NCI-H2081 treated with DMSO at 0.1 percent for 48 hours (cell line): ENCODE results near the gene POLN.

Experiments used
- DNase-seq: peaks from one replicate; lab custom pipeline; 2025; lab: John Stamatoyannopoulos, UW

Gene POLN

GRCh38 chr4:2058264-2059045, 183.5 kb downstream of the POLN start:
- DNase-seq, result no peak

- DNase-seq, result no peak
Measured at GRCh38 chr4:2057382-2058065, 184.4 kb downstream of the POLN start.

- no peak for DNase-seq
Measured at GRCh38 chr4:2054217-2054616, 187.7 kb downstream of the POLN start.

- DNase-seq, result no peak
Measured at GRCh38 chr4:2051086-2051485, 190.8 kb downstream of the POLN start.

- no peak for DNase-seq
Measured at GRCh38 chr4:2049811-2050210, 192.1 kb downstream of the POLN start.

DNA sequence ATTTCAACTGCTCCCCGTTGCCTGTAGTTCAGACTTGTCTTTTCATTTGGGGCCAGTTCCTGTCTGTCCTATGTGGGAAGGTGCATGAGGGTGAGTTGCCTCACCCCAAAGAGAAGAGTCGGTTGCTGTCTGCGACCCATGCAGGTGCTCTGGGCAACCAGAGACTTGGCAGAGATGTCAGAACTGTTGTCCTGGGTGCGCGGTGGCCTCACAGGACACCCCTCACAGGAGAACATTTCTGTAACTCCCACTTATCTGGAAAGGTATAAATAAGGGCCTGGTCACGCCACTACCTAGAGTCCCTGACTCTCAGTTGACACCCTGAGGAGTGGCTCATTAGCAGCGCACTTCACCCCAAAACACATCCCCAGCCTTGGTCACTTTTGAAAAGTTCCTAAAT, 192.5 kb downstream of the POLN start:
- DNase-seq, result no peak

GRCh38 chr4:2048831-2049230, 193.1 kb downstream of the POLN start:
- DNase-seq, result no peak

DNA sequence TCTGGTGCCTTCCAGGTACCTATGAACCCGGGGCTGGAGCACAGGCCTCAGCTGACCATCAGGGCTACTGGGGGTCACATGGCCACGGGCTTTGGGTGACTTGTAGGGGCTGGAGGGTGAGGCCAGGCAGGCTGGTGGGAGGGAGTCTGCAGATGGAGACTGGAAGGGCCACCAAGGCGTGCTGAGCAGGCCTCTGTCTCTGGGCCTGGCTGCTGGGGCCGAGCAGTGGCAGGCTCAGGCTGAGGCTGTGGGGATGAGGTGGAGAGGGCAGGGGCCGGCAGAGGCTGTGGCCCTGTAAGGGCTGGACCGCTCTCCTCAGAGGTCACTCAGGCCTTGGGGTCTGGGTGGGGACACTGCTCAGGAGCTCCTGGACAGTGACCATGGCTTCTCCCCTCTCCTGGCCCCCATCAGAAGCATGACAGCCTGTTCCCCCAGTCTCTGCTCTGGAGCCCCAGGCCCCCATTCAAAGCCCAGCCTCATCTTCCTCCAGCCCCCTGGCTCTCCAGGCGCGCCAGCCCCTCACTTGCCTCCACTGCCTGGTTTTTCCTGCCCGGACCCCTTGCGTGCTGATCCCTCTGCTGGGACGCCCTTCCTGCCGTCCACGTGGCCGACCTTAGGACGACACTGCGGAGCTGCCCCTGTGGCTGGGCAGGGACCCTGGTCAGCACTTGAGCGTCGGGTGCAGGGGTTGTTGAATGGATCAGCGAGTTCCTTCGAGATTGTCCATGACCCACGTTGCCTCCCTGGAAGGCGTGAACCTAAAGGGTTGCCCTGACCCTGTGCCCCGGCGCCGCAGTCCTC, 193.9 kb downstream of the POLN start:
- DNase-seq, result no peak

DNA sequence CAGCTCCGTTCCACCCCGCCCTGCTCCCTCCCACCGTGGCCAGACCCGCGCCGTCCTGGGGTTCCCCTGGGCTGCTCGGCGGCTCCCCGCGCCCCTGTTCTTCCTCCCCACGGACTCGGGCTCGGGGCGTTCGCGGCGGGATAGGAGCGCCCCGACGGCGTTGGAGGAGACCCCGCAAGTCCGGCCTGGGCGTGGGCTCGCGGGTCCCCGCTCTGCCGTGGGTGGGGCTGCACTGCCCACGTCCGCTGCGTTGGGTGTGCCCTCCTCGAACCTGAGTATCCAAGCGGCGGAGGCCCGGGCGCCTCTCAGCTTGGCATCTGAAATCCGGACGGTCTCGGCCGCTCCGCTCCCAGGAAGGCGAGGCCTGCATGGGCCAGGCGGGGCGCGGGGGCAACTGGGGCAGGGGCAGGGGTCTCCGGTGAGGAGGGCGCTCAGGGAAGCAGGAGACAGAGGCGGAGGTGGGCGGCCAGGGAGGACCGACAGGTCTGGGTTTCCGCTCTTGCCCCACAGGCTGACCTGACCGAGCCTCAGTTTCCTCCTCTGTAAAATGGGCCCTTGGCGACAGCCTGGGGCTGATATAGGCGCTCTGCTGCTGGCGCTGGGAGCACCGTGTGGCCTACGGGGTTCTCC, 194.8 kb downstream of the POLN start:
- no peak for DNase-seq

GRCh38 chr4:2046031-2046961, 195.6 kb downstream of the POLN start:
- DNase-seq, result no peak

DNA sequence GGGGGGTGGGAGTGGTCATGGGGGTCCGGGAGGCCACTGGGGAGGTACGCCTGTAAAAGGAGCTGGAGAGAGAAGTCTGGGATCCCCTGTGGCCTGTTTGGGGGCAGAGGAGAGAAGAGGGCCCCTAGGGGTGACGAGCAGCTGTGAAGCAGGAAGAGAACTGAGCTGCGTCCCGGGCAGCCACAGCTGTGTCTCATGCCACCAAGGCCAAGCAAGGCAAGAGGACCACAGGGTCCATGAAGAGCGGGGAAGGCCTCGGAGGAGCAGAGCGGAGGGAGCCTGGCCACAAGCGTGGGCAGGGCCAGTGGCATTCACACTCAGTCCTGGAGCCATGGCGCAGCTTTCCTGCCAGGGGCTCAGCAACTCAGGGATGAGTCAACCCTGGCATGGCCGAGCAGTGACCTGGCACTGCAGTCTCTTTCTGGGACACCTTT, 196.4 kb downstream of the POLN start:
- DNase-seq, result no peak

DNA sequence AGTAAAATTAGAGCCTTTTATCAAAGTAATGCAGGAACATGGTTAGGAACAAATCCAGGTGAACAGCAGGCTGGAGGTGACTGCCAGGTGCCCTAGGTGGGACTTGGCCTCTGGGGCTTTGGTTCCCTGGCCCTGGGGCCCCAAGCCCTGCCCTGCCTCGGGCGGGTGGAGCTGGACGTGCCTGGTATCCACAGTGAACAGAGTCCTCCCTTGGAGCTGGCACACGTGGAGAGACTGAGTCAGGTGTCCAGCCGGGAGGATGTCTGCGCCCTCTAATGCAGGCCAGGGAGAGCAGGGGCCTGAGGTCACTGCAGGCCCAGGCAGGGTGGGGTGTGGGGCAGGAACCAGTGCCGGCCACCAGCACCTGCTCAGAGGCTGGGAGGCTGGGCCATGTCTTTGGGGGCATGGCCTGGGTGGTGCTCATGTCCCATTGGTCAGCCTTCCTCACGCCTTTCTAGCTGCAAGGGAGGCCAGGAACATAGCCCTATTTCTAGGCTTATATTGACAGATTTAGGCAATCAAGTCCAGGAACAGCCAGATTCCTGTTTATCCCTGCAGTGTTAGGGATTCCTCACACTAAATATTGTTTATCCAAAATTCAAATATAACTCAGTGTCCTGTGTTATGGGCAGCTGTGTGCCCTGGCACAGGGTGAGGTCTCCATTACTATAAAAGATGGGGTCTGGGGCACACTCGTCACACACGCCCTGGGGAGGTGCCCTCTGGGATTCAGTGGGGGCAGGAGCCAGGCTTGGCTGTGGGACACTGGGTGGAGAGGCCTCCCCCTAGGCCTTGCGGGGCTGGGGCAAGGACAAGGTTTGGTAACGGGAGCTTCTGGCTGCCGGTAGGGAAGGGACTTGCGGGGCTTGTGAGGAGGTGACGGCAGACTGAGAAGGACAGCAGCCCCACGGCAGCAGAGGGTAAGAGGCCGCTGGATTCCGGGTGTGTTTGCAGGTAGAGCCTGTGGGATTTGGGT, 197.1 kb downstream of the POLN start:
- no peak for DNase-seq

GRCh38 chr4:2044119-2044485, 197.8 kb downstream of the POLN start:
- no peak for DNase-seq

GRCh38 chr4:2043396-2044118, 198.4 kb downstream of the POLN start:
- DNase-seq, result no peak

DNA sequence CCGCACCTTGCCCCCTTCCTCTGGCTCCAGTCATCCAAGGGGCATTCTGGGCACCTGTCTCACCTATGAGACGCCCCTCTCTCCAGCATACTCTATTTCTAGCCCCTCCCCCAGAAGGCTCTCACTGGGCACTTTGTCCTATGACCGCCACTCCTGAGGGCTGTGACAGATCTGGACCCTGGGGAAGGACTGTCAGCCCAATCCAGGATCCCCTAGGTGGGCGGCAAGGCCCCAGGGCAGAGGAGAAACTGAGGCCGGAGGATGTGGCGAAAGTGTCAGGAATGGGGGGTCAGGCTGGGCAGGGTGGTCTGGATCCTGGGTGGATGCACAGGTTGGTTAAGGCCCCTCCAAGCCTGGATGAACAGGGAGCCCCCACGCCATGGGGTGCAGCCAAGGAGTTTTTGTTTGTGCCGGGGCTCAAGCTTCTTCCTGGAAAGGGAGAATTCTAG, 198.9 kb downstream of the POLN start:
- no peak for DNase-seq

GRCh38 chr4:2042204-2042946, 199.5 kb downstream of the POLN start:
- DNase-seq, result no peak

DNA sequence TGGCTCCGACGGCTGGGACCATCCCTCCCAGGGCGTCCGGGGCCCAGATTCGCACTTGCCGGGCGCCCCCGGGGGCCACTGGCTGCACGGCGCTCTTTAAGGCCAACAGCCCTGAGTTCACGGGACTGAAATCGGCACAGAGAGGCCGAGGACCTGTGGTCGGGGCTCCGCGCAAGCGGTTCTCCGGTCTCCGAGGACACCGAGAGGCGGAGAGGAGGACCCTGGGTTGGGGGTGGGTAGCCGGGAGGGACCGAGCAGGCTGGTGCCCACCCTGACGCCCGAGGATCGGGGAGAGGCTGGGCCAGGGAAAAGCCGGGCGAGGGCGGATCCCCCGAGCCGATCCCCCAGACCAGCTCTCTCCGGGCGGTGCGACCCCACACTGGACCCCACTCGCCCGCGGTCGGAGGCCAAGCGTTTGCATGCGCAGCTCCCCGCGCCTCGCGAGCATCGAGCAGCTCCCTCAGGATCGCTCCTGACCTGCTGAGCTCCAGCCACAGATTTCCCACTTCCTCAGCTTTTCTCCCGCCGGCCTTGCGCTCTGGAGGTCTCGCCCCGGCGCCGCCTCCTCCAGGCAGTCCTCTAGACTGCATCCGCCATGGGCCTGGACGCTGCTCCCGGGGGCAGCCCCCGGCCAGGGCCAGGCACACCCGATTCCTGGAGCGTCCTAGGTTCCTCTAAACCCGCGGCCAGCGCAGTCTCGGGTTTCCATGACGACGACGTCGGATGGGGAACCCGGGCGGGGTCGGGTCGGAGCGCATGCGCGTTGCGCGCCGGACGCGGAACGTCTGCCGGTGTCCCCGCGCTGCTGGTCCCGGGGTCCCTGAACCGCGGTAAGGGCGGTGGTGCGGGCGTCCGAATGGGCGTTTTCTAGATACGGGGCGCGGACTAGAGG, 200.4 kb downstream of the POLN start:
- peak; percentile 22 for DNase-seq
